ENCODE results near the gene SERTAD2.
A peak's percentile ranks its signal among the peaks of the same experiment; 100 is the strongest.

Gene SERTAD2

DNA sequence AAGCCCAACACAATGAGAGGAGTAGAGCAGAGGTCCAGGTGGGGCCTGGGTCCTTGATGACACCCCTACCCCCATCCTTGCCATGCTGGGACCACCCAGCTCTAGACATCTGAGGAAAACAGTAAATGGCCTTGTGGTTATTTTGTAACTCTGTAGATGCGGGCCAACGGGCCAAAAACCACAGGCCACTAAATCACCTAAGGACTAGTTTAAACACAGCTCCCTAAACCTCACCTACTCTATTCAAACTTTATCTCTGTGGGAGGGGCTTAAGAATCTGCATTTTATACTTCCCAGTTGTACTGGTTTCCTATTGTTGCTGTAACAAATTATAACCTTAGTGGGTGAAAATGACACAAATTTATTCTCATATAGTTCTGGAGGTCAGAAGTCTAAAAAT, 19.0 kb upstream of the SERTAD2 start:
- DNase-seq: no peak

DNA sequence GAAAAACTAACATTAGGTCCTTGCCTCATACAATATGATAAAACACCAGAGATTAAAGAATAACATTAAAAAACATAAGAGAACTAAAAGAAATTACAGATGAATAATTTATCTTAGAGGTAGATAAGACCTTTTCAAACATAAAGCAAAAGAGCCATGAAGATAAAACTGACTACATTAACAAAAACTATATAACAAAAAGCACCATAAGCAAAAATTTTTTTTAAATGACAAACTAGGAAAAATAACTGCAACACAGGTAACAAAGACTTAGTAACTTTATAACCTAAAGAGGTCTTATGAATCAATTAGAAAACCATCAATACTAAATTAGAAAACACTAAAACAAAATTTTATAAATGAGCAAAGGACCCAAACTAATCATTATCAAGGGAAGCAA, 16.3 kb upstream of the SERTAD2 start:
- no peak for DNase-seq

DNA sequence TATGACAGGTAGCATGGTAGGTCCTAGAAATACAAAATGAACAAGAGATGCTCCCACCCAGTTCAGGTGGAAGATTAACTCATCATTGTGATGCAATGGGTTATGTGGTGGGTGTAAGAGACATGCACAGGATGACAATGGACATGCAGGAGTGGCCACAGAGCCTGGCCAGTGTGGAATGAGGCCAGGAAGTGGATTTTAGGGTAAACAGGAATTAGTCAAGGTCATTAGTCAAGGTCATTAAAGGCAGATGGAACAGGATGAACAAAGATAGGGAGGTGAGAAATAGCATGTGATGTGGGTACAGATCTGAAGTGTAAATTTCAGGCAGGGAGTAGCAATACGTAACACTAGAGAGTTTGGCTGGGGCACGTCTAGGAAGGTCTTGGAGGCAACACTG, 15.6 kb upstream of the SERTAD2 start:
- no peak for DNase-seq

DNA sequence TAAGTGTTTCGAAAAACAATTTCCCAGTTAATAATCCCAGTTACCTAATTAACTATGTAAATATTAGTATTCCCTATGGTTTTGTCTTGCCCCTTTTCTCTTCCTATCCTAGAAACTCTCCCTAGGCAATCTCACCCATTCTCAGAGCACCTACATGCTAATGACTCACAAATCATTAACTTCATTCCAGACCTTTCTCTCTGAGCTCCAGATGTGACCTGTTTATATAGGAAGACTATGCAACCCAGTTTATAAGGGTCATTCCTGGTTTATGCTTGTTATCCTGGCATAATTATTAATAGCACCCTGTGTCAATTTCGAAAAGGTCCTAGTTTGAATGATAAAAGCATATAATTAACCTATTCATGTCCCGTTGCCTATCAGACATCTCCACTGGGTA, 14.8 kb upstream of the SERTAD2 start:
- no peak for DNase-seq

DNA sequence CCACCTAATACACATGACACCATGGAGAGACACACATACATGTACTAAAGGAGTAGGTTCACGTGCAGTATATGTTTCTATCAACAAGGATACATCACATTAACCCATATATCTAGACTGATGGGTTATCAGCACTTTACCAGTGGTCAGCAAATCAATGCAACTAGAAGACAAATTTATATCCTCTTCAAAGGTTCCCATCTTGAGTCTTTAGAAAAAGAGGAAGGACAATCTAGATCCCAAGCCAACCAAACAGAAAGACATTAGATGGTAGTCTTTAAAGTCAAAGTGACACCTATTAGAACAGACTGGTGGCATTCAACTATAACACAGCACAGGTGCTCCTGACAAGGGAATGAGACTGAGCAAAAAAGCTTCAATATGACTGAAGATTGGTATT, 13.8 kb upstream of the SERTAD2 start:
- no peak for DNase-seq

DNA sequence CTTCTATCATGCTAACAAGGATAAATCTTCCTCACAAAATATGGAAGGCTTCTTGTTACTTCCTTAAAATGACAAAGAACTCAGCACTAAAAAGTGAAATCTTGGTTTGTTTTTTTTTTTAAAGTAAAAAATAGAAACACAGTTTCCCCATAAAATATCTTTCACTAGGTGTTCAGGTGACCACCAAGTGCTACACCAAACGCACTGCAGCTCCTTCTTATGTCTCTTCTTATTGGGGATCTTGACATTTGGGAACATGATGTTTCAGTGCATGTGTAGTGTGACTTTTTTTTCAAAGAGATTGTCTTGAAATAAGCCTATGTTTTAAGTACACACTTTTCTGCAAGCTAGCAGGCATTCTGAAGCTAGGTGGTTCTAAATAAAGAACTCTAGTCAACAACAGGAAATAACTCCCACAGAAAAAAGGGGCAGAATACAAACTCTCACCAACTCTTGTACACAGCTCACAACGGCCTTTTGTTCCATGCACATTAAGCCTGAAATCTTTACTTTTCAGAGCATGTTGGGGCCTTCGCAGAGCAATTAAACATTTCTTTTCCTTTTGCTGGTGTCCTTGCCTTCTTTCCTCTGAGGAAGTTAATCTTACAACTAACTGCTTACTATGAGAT, 13.2 kb upstream of the SERTAD2 start:
- DNase-seq: no peak

DNA sequence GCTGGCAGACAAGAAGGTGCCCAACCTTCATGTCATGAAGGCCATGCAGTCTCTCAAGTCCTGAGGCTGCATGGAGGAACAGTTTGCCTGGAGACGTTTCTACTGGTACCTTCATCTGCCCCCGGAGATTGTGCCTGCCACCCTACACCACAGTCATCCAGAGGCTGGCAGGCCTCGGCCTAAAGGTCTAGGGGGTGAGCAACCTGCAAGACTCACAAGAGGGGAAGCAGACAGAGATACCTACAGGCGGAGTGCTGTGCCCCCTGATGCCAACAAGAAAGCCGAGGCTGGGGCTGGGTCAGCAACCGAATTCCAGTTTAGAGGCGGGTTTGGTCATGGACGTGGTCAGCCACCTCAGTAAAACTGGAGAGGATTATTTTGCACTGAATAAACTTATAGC, 12.0 kb upstream of the SERTAD2 start:
- DNase-seq: no peak

DNA sequence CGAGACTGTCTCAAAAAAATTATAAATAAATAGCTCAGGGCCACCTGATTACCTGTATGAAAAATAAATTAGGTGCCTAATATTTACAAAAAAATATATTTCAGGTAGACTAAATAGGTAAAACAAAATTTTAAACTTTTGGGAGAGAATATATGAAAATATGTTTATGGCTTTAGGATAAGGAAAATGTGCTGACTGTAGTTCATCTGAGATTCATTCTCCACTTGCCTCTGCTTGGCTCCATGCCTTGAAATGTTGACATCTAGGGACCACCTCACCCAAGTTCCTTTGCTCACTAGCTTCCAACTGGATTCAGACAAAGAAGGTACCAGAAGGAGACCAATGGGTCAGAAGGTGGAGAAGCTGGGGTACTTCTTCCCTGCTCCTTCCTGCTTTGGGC, 9.7 kb upstream of the SERTAD2 start:
- DNase-seq: no peak

DNA sequence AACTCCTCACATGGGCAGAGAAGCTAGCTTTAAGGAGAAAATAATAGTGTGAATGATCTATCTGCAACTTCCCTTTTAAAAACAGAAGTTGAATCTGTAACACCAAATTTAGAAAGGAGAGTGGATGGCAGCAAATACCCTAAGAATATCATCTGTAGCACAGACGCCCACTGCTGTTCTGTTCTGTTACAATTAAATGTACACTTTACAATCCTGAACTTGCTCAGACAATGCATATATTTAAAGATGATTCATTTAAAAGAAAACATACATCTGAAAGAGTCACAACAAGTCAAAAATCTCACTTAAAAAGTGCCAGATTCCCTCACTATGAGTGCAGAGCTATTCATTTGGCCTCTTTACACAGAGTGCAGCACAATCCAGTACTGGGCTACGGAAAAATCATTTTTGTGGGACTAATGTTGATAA, 8.0 kb upstream of the SERTAD2 start:
- DNase-seq: peak; percentile 39 to 67 (median 64)

DNA sequence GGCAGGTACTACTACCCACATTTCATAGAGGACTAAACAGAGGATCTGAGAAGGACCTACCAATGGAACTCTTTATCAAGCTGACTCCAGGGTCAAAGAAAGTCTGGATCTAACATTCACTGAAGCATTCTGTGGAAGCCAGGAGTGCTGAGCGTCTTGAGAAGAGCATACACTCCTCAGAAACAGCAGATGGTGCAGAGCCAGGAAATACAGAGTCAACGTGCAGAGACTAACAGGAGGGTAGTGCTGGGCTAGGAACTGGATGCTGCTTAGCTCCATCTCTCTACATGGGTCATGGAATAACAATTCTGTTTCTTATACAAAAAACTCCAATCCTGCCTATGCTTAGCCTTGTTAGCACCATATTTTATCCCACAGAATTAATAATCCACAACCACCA, 5.5 kb upstream of the SERTAD2 start:
- DNase-seq: no peak

DNA sequence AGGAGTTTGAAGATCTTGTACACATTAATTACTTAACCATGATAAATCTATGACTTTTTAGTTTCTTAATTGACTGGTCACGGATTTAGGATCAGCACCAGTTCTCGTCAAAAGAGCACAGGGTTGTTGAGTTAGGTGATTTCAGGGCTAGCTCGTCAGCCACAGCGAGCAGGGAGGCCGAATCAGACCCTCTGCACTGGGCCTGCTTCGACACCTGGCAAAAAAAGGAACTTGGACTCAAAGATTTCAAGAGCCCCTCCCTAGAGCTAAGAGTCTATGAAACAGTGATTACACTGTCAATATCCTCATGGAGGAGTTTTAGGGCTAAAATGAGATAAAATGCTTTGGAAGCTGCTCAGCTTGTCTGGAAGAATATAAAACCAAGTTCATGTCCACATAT, 4.6 kb upstream of the SERTAD2 start:
- DNase-seq: no peak

DNA sequence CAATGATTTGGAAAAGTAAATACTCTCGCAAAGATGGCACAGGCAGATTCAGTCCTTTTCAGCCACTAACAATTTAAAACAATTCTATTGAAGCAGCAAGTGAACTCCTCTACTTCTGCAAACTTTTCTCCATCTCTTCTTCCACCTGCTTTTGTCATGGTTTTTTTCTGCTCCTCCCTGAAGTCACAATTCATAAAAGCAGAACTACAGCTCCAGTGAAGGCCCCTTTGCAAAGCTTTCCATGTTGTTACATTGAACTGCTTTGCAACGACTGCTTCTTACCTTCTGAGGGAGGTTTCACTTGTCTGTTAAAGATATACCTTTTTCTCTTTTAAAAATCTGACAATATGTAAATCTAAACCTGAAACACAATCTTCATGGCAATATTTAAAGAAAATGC, 3.7 kb upstream of the SERTAD2 start:
- DNase-seq: peak in 1 of 3 donors; percentile 56

DNA sequence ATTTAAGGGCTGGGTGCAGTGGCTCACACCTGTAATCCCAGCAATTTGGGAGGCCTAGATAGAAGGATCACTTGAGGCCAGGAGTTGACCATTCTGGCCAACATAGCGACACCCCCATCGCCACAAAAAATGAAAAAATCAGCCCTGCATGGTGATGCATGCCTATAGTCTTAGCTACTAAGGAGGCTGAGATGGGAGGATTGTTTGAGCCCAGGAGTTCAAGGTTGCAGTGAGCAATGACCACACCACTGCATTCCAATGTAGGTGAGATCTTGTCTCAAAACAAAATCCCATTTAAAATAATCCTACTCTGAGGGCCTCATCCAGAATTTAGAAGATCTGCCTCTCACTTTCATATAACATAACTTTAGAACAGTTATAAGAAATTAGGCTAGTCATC, 2.7 kb upstream of the SERTAD2 start:
- no peak for DNase-seq

DNA sequence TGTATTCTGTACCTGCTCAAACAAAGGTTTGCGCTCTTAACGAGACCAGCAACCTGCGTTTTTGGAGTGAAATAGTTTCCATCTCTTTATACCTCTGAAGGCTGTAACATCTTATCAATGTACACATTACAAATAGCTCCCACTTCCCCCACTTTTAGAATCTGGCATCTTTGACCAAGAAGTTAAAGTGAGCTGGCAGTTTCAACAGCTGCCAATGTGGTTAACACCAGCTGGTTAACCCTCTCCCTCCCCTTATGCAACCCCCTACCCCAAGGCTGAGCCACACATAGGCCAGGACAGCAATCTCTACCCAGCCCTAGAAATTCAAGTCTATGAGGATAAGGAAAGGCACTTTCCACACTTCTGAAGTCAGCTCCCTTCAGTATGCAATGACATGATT, 2.2 kb upstream of the SERTAD2 start:
- DNase-seq: no peak

DNA sequence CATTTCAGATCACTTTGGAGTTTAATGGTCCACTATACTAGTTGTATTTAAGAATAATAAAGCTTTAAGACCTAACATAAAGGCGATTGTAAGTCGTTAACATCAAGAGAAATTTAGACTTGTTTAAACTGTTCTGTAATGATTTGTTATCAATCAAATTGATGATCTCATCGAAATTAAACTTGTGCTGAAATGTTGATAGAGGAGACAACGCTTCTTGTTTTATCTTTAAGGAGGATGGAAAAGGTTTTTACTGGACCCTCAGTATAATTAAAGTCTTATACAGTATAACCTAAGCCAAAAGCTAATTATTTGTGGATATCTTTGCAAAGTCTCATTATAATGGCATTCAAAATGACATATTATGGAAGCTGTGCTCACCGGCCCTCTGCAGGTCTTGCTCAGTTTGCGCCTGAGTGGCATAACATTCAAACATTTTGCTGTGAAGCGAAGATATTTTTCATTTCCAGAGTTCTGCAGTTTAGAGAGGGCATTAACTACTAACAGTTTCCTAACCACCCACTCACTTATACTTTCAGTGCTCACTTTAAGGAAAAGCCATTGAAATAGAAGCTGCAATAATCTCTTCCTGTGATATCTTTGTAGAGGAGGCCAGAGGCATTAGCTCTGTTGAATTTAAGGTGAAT, 1.4 kb upstream of the SERTAD2 start:
- DNase-seq: peak in 2 of 3 donors; percentile 30 to 42

DNA sequence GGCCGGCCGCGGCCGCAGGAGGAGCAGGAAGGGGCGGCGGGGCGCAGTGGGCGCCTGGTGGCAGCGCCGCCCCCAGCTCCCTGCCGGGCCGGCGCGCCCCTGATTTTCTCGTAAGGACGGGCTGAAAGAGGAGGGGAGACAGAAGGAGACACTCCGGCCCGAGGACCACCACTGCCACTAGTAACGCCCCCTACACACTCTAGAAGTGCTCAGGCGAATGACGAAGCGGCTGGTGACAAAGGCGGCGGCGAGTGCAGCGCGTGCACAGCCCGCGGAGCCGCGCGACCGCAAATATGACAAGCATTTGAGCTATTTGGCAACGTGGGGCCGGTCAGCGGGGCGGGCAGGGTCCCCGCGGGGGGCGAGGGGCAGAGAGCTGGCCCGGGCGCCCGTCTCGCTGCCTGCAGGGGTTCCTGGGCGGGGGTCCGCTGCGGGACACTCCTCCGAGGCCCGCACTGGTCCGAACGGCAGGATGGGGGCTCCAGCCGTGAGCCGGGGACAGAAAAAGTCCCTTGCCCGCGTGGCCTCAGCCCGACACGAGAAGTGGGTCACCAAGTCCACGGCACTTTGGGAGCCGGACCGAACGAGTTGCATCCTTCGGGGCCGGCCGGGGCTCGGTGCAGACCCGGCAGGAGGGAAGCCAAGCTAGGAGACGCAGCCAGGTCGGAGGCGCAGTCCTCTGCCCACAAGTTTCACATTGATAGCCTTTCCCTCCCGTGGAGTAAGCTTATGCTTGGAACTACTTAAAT, 524 bp upstream of the SERTAD2 start:
- DNase-seq: peak; percentile 89 to 90 (median 89)

DNA sequence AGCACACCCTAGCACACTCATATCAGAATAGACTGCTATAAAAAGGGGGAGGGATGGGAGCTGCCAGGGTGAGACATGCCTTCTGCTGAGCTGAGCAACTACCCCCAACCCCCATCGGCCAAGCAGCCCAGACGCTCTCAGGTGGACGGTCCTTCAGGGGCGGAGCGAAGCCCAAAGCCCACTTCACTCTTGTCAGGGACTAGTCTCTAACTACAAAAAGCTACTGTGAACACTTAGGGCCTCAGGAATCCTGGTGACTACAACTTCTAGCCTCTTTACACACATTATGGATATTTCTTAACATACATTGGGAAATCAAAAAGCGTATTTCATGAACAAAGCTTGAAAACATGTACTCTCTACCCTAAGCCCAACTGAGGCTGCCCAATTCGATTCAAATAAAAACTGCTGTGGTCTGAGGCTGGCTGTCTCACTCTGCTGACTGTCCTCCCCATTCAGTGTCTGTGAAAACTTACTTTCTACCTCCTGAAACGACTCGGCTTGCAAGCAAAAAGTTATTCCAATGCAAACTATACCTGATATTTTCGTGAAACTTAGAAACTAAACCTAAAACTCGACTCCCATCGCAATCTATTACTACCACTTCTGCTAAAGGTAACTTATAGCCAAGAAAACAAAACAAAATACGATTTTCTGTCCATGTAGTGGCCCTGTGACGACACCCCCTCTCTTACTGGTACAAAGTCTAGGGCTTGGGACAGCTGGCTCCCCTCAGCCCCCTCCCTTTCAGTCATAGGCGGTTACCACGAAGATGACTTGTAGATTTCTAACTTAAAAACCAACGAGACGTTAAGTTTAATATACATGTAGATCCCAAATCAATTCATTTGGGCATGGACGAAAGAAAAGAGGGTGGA, 1.2 kb downstream of the SERTAD2 start:
- DNase-seq: peak; percentile 56 to 60 (median 59)

DNA sequence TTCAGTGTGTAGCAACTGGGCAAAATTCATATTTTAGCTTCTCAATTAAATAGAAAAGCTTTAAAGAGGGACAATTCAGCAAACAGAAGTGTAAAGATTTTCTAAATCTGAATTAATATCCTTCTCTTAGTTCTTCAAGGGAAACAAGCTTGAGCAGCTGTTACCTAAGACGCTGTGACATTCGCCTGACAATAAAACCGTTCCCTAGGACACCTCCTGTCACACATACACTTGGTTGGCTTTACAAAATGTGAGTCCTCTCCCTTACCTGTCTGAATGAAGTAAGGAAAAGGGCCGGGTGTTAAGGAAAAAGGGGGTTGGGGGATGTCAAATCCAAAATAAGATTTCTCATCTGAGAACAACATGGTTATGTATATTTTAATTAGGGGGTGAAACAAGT, 2.1 kb downstream of the SERTAD2 start:
- DNase-seq: no peak

DNA sequence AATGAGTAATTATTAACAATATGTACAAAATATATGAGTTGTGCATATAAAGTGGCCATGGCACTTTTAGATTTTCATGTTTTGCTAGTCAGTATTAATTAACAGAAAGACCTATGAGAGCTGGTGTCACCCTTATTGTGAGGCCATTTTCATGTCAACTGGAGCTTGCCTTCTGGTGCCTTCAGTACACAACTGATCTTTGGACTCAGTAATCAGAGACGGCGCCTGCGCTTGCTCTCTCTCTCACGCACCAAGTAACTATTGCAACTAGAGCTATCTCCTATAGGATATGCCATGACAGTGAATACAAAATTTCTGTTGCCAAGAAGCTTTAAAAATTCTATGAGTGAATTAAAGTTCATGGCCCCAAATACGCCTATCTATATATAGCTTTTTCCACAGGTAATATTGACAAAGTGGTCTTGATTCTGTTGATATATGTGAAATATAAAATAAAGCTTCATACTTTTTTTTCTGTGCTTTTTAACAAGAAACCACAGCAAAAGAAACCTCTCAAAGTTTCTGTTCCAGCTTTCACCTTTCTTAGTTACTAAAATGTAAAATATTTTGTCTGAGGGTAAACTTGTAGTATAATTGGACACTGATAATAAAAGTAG, 2.9 kb downstream of the SERTAD2 start:
- DNase-seq: no peak

DNA sequence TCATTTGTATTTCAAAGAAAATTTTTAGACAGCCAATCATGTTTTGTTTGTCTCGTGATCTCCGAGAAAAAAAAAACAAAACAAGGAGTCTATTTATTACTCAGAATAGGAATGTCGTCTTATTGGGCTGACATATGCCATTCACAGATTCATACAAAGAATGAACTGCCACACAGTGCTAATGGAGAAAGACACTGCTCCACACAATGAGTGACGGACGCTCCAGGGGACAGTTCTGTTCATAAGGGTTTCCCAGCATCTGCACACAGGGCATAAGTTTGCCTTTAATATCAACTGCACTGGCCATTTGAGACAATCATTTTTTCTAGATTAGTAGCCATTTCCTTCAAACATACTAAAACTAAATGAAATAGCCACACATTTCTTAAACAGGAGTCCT, 3.4 kb downstream of the SERTAD2 start:
- no peak for DNase-seq

DNA sequence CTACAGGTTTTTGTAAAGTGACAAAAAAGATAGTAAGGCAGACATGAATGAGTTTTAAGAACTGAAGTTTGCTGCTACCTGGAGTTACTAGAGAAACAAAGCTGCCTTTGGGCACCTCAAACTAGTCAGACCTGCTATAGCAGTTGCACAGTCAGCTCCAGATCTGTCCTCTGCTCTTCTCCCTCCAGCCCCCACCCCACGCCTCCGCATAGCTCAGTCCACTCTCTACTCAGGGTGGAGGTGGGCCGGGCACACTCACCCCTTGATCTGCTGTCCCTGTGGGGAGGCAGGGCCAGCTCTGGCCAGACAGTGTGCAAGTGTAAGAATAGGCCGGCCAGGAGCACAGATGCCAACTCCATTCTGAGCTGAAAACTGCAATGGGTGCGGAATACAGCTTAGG, 4.1 kb downstream of the SERTAD2 start:
- no peak for DNase-seq

DNA sequence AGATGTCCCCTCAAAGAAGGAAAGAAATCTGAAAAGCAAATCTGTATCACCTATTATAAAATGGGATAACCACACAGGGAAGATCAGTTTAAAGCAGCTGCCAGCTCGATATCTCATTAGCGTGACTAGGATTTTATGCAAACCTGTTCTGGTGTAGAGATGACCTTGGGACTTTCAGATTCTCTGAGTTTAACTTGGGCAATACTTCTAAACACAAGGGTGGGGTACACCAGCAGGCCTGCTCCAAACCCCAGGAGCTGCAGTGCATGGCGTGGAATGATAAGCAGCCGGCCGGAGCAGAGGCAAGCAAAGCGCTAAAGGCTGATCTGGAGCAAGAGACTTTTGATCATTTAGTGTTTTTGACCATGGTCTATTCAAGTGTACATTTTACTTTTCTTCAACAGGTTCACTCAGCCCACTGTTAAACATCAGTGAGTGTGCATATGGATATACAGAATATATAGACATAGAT, 4.7 kb downstream of the SERTAD2 start:
- no peak for DNase-seq
